ENCODE measurements around the gene GPR61. TPM values are rescaled to one million over a fixed set of nuclear protein-coding genes. Genes with fewer than 3 reads are reported as not detected.

The GPR61 gene
- total RNA-seq, 1 experiment from 2014 or later: 0.07 TPM

DNA sequence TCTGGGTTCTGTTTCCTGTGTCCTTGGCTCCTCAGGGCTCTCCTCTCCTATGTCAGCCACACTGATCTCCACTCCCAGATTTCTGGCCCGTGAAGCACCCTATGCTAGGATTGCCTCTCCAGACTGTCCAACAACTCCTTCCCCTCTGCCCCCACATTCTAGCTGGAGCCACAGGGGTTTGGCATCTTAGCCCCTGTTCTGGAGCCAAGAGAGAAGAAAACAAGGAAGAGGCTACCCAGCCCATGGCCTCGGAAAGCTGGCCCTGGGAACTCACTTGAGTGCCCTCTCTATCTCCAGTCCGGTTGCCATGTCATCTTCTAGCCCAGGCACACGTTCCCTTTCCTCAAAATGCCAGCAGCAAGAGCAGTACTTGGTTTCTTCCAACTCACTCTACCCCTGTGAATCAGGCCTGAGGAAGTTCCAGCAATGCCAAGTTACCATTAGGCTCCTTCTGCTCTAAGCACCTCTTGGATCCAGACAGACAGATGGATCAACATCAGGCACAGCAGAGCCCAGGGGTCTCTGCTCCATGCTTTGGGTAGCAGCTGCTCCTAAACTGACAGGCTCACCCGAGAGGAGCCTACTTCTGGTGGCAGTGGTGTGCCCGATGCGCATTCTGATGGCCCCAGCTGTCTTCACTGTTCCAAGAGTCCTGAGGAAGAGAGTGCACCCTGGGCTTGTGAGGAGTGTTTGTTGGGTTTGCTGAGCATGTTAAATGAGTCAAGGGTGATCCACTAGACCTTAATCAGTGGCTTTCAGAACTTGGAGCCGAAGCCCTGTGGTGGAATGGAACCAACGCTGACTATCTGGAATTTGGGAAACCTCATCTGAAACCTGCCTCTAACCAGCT, 11.6 kb upstream of the GPR61 start:
- DNase-seq (no peak), ATAC-seq (no peak)
- H3F3A ChIP-seq (ENCODE audit: low read length, unreplicated experiment): no peaks in the 10 kb centered on the region
- H3K79me2 ChIP-seq (ENCODE audit: low read length): no peaks in the 10 kb centered on the region
- H2AFZ ChIP-seq (ENCODE audit: low read length): no peak overlapping the region
- no peaks in the 10 kb centered on the region for H3K4me1 ChIP-seq (ENCODE audit: insufficient read depth, low read length)
- ChIA-PET CTCF (no interaction called here), POLR2A (ENCODE audit: unreplicated experiment) (no interaction called here)
- no peak for TF ChIP-seq EZH2phosphoT487 (IDR thresholded peaks at IDR 0.05; ENCODE audit: borderline replicate concordance, low read length)
- TF ChIP-seq, protein P1, sequence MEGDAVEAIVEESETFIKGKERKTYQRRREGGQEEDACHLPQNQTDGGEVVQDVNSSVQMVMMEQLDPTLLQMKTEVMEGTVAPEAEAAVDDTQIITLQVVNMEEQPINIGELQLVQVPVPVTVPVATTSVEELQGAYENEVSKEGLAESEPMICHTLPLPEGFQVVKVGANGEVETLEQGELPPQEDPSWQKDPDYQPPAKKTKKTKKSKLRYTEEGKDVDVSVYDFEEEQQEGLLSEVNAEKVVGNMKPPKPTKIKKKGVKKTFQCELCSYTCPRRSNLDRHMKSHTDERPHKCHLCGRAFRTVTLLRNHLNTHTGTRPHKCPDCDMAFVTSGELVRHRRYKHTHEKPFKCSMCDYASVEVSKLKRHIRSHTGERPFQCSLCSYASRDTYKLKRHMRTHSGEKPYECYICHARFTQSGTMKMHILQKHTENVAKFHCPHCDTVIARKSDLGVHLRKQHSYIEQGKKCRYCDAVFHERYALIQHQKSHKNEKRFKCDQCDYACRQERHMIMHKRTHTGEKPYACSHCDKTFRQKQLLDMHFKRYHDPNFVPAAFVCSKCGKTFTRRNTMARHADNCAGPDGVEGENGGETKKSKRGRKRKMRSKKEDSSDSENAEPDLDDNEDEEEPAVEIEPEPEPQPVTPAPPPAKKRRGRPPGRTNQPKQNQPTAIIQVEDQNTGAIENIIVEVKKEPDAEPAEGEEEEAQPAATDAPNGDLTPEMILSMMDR (conservative IDR thresholded peaks at IDR 0.05; ENCODE audit: low read depth, low read length): no peak
- TF ChIP-seq EZH2 (IDR thresholded peaks at IDR 0.05; ENCODE audit: low read length, unreplicated experiment): no peak
- H3K9ac ChIP-seq (ENCODE audit: low read length): no peak overlapping the region
- 0 out of 2 replicates have a peak, but pooled peaks cover 8% of the 10 kb centered on the region for H3K27me3 ChIP-seq (ENCODE audit: low read length)
- H3K4me3 ChIP-seq (ENCODE audit: low read length): no peak overlapping the region
- intact Hi-C loops (cut with micrococcal nuclease): no loop called here
- H3K9me2 ChIP-seq (replicated peaks; ENCODE audit: low read length): no peaks in the 10 kb centered on the region
- BruUV-seq (replicated peaks): no TSS peak
- no peaks in the 10 kb centered on the region for H3K9me3 ChIP-seq (ENCODE audit: low read length)
- no peaks in the 10 kb centered on the region for H4K20me1 ChIP-seq (ENCODE audit: low read length)
- no peak overlapping the region for H3K27ac ChIP-seq (ENCODE audit: low read length)
- H3K4me2 ChIP-seq (ENCODE audit: low read length): no peak overlapping the region
- no peaks in the 10 kb centered on the region for H3K36me3 ChIP-seq (ENCODE audit: low read depth, low read length)

DNA sequence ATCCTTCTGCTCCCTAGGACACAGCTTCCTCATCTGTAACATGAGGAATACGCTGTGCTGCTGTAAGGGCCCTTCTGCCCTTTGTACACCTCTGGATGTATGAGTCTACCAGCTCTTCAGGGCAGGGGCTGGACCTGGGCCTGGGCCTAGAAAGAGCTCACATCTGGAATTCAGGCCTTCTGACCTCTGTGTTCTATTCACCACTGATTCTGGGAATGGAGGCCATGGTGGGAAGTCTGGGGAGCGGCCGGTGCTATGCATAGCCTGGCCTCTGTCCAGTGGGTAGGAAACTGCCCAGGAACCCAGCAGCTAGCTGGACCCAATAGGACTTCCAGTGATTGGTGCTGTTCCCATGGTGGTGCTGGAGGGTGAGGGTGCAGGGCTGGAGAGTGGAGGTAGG, 11.0 kb upstream of the GPR61 start:
- Histone ChIP-seq H3K79me2 (ENCODE audit: low read length) (no peaks in the 10 kb centered on the region), H4K20me1 (ENCODE audit: low read length) (no peaks in the 10 kb centered on the region), H3F3A (ENCODE audit: low read length, unreplicated experiment) (no peaks in the 10 kb centered on the region), H3K4me2 (ENCODE audit: low read length) (no peak overlapping the region), H3K36me3 (ENCODE audit: low read depth, low read length) (no peaks in the 10 kb centered on the region), H2AFZ (ENCODE audit: low read length) (no peak overlapping the region), H3K9me3 (ENCODE audit: low read length) (no peaks in the 10 kb centered on the region), H3K4me3 (ENCODE audit: low read length) (no peak overlapping the region), H3K27me3 (ENCODE audit: low read length) (0 out of 2 replicates have a peak, but pooled peaks cover 8% of the 10 kb centered on the region), H3K27ac (ENCODE audit: low read length) (no peak overlapping the region), H3K9ac (ENCODE audit: low read length) (no peak overlapping the region), H3K4me1 (ENCODE audit: insufficient read depth, low read length) (no peaks in the 10 kb centered on the region), H3K9me2 (replicated peaks; ENCODE audit: low read length) (no peaks in the 10 kb centered on the region)
- CTCF ChIA-PET: interaction anchor here (1.1 kb wide), 1 partner anchor 38 kb away, joined by 3 read pairs; no protein-coding TSS in a partner anchor
- DNase-seq (no peak), ATAC-seq (no peak)
- POLR2A ChIA-PET (ENCODE audit: unreplicated experiment): no interaction called here
- BruUV-seq (replicated peaks): no TSS peak
- TF ChIP-seq, protein P1 (conservative IDR thresholded peaks at IDR 0.05; ENCODE audit: low read depth, low read length): no peak
- TF ChIP-seq EZH2phosphoT487 (IDR thresholded peaks at IDR 0.05; ENCODE audit: borderline replicate concordance, low read length) (no peak), EZH2 (IDR thresholded peaks at IDR 0.05; ENCODE audit: low read length, unreplicated experiment) (no peak)
- intact Hi-C loops (cut with micrococcal nuclease): no loop called here

- no peak for ATAC-seq
- CTCF ChIA-PET: interaction anchor here (1.1 kb wide), 1 partner anchor 46 kb away, joined by 6 read pairs; the partner anchor contains the start of gene ATXN7L2
- DNase-seq: no peak
These were observed 9.7 kb upstream of the GPR61 start for GRCh38 chr1:109529881-109530456.

More at GRCh38 chr1:109529881-109530456, 9.7 kb upstream of the GPR61 start:
- H2AFZ ChIP-seq (ENCODE audit: low read length): no peak overlapping the region
- no peaks in the 10 kb centered on the region for H3F3A ChIP-seq (ENCODE audit: low read length, unreplicated experiment)
- 0 out of 2 replicates have a peak, but pooled peaks cover 8% of the 10 kb centered on the region for H3K27me3 ChIP-seq (ENCODE audit: low read length)
- BruUV-seq (replicated peaks): no TSS peak
- no peak overlapping the region for H3K27ac ChIP-seq (ENCODE audit: low read length)
- TF ChIP-seq EZH2 (IDR thresholded peaks at IDR 0.05; ENCODE audit: low read length, unreplicated experiment) (no peak), EZH2phosphoT487 (IDR thresholded peaks at IDR 0.05; ENCODE audit: borderline replicate concordance, low read length) (no peak)
- TF ChIP-seq, protein P1 (conservative IDR thresholded peaks at IDR 0.05; ENCODE audit: low read depth, low read length): no peak
- H3K36me3 ChIP-seq (ENCODE audit: low read depth, low read length): no peaks in the 10 kb centered on the region
- no peaks in the 10 kb centered on the region for H3K9me2 ChIP-seq (replicated peaks; ENCODE audit: low read length)
- H3K4me1 ChIP-seq (ENCODE audit: insufficient read depth, low read length): no peaks in the 10 kb centered on the region
- POLR2A ChIA-PET (ENCODE audit: unreplicated experiment): no interaction called here
- H3K9ac ChIP-seq (ENCODE audit: low read length): no peak overlapping the region
- intact Hi-C loops (cut with micrococcal nuclease): no loop called here
- no peak overlapping the region for H3K4me3 ChIP-seq (ENCODE audit: low read length)
- no peaks in the 10 kb centered on the region for H4K20me1 ChIP-seq (ENCODE audit: low read length)
- no peaks in the 10 kb centered on the region for H3K79me2 ChIP-seq (ENCODE audit: low read length)
- H3K9me3 ChIP-seq (ENCODE audit: low read length): no peaks in the 10 kb centered on the region
- H3K4me2 ChIP-seq (ENCODE audit: low read length): no peak overlapping the region

All from PC-3 (cell line).